Measurements from ENCODE around the gene TASL.
"Not testable (repeated sequence)": the region's sequence is repeated elsewhere in the genome, so short reads cannot be mapped to it uniquely, and the experiment has no call there.

Gene TASL

DNA sequence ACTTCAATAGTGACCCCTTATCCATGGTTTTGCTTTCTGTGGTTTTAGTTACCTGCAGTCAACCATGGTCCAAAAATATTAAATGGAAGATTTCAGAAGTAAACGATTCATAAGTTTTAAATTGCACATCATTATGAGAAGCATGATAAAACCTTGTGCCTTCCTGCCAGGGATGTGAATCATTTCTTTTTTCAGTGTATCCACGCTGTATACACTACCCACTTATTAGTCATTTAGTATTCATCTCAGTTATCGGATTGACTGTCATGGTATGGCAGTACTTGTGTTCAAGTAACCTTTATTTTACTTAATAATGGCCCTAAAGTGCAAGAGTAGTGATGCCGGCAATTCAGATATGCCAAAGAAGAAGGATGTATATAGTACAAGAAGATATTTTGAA, 37.7 kb upstream of the TASL start:
- TF ChIP-seq ZFX (IDR thresholded peaks at IDR 0.05; ENCODE audit: borderline replicate concordance): no peak
- TF ChIP-seq, protein P1, sequence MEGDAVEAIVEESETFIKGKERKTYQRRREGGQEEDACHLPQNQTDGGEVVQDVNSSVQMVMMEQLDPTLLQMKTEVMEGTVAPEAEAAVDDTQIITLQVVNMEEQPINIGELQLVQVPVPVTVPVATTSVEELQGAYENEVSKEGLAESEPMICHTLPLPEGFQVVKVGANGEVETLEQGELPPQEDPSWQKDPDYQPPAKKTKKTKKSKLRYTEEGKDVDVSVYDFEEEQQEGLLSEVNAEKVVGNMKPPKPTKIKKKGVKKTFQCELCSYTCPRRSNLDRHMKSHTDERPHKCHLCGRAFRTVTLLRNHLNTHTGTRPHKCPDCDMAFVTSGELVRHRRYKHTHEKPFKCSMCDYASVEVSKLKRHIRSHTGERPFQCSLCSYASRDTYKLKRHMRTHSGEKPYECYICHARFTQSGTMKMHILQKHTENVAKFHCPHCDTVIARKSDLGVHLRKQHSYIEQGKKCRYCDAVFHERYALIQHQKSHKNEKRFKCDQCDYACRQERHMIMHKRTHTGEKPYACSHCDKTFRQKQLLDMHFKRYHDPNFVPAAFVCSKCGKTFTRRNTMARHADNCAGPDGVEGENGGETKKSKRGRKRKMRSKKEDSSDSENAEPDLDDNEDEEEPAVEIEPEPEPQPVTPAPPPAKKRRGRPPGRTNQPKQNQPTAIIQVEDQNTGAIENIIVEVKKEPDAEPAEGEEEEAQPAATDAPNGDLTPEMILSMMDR (IDR thresholded peaks at IDR 0.05): no peak
- H3K27ac ChIP-seq: no peak overlapping the region

DNA sequence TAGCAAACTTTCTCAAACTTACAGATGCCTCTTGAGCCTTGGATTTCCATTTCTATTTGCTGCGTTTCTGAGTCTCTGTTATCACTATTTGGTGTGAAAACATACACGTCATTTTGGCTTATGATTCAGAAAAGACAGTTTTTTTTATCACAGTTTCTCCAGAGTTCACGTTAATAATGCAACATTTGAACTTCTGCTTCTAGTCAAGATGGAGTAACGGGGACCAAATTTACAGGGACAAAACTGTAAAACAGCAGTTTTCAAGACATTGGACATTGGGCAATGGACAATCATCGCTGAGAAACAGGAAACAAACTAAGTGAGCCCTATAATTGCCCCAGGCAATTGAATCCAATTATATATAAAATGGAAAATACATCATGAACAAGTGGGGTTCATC, 36.2 kb upstream of the TASL start:
- no peak overlapping the region for H3K27ac ChIP-seq
- TF ChIP-seq ZFX (IDR thresholded peaks at IDR 0.05; ENCODE audit: borderline replicate concordance): no peak
- TF ChIP-seq, protein P1 (IDR thresholded peaks at IDR 0.05): no peak

DNA sequence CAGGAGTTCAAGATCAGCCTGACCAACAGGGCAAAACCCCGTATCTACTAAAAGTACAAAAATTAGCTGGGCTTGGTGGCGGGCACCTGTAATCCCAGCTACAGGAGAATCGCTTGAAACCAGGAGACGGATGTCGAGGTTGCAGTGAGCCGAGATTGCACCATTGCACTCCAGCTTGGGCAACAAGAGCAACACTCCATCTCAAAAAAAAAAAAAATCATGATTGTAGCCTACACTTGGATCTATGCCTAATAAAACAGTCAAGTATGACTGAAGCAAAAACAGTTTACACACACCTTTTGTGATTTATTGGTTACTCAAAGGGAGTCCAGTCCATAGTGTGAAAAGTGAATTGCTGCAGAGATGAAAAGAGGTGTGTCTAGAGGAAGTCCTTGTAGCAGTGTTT, 34.7 kb upstream of the TASL start:
- TF ChIP-seq, protein P1 (IDR thresholded peaks at IDR 0.05): no peak
- TF ChIP-seq ZFX (IDR thresholded peaks at IDR 0.05; ENCODE audit: borderline replicate concordance): no peak
- H3K27ac ChIP-seq: no peak overlapping the region

DNA sequence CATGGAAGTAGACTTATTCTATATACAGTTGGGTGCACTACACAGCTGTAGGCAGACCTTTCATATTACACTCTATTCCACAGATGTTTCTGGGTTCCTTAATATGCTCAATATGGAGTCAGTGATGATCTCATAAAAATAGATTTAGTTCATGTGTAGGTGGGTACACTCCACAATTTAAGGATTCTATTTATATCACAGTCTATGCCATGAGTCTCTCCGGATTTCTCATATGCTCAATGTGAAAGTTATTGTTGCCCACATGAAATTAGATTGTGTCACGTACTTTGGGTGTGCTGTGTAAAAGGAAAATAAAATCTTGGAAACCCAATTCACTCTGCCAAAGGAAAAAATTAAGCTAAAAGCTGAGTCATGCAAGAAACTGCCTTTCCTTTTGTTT, 32.5 kb upstream of the TASL start:
- no peak for TF ChIP-seq ZFX (IDR thresholded peaks at IDR 0.05; ENCODE audit: borderline replicate concordance)
- no peak overlapping the region for H3K27ac ChIP-seq

DNA sequence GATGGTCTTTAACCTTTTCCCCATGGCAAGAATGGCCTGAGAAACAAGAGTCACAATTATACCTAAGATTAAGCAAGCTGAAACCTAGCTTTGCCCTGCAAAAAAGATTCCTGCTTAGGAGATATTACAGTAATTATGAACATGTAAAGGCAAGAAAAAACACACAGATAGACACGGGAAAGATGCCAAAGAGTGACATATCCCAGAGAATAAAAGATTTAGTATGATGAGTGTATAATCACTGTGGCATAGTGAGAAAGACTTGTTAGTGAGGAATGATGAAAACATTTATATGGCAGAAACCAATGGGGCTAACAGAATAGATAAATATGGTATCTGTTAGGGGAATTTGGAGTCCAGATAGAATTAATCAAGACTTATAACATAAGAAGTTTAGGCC, 29.6 kb upstream of the TASL start:
- no peak overlapping the region for H3K27ac ChIP-seq
- no peak for TF ChIP-seq ZFX (IDR thresholded peaks at IDR 0.05; ENCODE audit: borderline replicate concordance)
- TF ChIP-seq, protein P1 (IDR thresholded peaks at IDR 0.05): no peak

DNA sequence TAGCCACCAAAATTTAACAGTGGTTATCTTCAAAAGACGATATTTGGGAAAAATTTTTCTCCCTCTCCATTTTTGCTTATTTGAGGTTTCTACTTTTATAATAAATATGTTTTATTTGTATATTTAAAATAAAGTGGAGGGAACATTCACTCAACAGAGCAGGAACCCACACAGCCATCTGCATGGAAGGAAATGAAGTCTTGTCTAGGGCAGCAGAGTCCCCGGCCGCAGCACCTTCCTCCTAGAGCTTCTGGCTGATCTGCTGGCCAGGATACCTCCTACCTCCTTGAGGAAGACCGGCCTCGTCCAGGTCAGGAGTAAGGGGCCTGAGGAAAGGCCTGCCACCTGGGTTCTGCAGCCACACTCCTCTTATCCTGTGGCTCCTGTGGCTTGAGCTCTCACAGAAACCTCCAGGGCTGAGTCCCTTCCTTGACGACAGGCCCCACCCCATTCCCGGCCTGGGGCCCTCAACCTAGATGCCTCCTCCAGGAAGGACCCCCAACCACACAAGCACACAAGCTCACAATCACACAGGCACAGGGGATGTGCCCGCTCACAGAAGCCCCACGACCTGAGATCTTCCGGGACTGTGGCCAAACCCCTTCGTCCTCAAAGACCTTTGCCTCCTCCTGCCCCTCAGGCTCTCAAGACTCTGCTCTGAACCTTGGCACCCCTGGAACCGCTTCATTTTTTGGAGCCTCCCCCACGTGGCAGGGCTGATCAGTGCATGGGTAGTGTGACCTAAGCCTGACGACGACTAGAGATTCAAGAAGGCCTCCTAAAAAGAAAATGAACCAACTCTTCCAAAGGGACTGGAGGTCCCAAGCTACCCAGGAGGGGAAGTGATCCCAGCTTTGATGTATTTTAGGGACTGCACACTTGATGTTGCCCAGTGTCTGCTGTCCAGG, 23.0 kb upstream of the TASL start:
- H3K27ac ChIP-seq: not testable (repeated sequence)

DNA sequence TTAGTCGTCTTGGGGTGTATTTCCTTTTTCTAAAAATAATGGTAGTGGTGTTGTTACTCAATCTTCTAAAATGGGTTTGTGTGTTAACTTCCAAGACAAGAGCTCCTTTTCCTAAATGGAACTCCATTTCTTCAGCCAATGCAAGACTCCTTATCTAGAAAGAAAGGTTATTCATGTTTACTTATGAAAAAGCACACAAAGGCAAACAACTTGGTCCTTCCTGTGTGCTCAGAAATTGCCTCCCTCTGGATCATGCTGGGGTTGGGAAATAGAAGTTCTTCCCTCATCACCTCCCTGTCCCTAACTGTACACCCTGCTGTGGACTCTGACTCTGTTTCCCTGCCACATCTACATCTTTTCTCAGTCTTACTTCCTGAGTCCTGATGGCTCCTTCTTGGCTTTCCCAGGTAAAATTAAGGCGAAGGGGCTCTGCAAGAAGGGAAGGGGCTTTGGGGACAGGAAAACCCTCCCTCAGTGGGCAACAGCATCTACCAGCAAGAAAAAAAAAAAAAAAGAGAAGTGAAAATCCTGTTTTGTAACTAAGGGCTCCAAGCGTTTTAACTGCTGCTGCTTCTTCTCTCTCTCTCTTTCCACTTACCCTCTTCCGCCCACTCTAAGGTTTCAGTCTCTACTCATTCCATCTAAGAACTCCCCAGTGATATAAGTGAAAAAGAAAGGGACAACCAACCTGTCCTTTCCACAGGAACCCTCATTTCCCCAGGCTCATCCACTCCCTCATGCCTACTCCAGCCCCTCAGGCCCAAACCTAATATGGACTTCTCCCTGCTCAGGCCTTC, 19.8 kb upstream of the TASL start:
- H3K27ac ChIP-seq: no peak overlapping the region
- TF ChIP-seq ZFX (IDR thresholded peaks at IDR 0.05; ENCODE audit: borderline replicate concordance): no peak
- TF ChIP-seq, protein P1 (IDR thresholded peaks at IDR 0.05): no peak

Measured in 22Rv1 (cell line).